GM18507 (cell line): Measurements from ENCODE around the gene ZFYVE19.

ENCODE experiments used
- DNase-seq: peaks from one replicate; pipeline ENCODE4 v3.0.0; 2011; ENCODE audit warnings: low read depth; ENCODE audit not compliant: insufficient read length; ENCODE audit errors: extremely low spot score
- FAIRE-seq: peaks from 2 replicates; lab custom pipeline; 2011; peaks lifted over from hg19 to GRCh38; lab: Jason Lieb, UNC

Gene ZFYVE19

DNA sequence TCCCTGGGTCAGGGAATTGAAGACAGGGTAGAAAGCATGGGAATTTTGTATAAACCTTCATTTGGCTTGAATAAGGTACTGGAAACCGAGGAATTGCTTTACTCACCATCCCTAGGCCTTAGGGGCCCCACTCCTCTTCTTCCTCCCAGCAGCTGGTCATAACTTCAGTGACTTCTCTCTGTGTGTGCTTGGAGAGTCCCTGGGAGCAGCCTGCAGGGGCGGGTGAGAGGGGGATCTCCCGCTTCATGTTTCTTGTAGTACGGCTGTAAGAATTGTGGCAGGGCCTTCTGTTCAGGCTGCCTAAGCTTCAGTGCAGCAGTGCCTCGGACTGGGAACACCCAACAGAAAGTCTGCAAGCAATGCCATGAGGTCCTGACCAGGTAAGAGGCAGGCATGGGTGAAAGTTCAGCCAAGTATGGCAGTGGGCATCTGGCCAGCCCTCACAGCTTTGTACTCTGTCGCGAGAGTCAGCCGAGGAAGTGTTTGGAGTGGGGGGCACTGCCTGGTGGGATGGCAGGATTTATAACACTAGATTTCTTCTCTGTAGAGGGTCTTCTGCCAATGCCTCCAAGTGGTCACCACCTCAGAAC lies 2.1 kb downstream of the ZFYVE19 start:
- DNase-seq = no peak

DNA sequence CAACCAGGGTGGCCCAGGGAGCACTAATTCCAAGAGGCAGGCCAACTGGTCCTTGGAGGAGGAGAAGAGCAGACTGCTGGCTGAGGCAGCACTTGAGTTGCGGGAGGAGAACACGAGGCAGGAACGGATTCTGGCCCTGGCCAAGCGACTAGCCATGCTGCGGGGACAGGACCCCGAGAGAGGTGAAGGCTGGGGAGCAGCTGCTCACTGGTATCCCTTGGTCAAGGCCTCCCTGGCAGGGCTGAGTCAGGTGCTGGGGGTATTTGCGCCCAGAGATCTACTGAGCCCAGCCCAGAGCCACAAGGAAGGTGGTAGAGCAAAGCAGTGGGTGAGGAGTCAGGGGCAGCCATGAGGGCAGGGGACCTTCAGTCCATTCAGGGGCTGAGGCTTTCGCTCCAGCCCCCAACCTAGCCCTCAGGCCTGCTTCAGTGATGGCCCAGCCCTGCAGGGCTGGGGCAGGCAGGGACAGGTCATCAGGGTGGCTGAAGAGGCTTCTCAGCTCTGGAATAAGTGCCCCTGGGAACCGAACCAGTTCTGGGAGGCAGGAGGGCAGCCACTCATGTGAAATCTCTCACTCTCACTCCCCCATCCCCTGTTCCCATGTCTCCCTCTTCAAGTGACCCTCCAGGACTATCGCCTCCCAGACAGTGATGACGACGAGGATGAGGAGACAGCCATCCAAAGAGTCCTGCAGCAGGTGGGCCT lies 6.0 kb downstream of the ZFYVE19 start:
- DNase-seq = no peak
- no peak for FAIRE-seq

More for the DNA sequence above, 2.1 kb downstream of the ZFYVE19 start:
- no peak for FAIRE-seq

DNA sequence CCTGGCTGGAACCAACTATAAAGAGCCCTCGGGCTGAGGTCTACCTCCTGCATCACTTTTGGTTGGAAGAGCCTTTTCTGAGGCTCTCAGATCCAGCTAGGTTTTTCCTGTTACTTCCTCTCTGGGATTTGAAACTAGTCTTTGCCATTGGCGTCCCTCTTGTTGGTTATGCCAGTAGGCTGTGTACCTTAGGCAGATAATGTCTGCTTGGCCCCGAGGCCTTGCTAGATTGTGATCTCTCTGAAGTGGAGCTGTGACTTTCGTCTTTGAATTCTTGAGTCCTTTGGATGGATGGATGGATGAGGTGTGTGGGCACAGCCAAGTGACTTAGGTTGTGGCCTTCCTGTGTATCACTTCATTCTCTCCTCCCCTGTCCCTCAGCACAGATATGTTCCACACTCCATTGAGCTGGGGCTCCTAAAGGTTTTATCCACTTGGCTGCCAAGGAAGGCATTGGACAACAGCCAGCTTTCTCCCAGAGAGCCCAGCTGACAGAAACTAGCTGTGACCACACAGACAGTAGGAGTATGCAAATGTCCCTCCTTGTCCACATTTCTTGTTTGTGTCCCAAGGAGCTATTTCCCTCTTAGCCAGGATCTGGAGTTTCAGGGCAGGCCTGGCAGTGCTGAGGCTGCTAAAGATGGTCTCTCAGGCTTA lies 8.3 kb downstream of the ZFYVE19 start:
- FAIRE-seq (no peak), DNase-seq (no peak)

DNA sequence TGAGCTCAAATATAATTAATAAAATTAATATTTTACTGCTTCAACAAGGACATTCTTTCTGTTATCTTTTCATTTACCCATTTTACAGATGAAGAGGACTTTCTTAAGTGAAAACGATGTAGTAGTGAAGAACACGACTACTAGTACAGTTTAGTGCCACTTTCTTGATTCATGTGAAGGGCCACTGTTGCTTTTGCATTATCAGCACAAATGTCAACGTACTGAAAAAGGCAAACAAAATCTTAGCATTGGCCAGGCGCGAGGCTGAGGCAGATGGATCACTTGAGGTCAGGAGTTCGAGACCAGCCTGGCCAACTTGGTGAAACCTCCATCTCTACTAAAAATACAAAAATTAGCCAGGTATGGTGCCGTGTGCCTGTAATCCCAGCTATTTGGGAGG lies 12.2 kb downstream of the ZFYVE19 start:
- FAIRE-seq (no peak), DNase-seq (no peak)

DNA sequence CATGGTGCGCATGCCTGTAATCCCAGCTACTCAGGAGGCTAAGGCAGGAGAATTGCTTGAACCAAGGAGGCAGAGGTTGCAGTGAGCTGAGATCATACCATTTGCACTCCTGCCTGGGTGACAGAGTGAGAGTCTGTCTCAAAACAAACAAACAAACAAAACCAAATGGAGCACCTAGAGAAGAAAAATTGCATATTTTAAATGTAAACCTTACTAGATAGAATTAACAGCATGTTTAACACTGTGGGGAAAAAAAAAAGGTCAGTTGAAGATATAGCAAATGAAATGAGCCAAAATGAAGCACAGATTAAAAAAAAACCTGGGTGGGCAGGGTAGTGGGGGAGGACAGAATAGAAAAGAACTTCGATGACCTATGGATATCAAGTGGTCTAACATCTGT lies 14.3 kb downstream of the ZFYVE19 start:
- FAIRE-seq = no peak
- DNase-seq = no peak

DNA sequence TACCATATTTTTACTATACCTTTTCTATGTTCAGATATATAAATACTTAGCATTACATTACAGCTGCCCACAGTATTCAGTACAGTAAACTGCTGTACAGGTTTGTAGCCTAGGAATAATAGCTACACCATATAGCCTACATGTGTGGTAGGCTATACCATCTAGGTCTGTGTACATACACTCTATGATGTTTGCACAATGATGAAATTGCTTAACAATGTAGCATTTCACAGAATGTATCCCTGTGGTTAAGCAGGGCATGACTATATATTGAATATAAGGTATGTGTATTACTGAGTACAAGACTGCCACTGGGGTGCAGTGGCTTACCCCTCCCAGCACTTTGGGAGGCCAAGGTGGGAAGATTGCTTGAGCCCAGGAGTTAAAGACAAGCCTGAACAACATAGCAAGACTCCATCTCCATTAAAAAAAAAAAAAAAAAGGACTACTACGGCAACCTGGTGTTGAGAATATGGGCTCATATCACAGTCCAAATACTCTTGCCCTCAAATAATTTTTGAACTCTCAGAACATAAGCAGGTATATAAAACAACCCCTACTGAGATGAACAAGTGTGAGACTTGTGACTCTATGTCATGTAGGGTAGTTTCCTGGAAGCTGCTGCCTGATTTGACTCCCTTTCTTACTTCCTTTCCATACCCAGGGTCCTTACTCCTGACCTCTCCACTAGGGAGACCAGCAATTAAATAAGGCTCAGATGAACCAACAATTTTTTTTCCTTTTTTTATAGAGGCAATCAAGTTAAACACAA lies 16.9 kb downstream of the ZFYVE19 start:
- no peak for FAIRE-seq
- no peak for DNase-seq

DNA sequence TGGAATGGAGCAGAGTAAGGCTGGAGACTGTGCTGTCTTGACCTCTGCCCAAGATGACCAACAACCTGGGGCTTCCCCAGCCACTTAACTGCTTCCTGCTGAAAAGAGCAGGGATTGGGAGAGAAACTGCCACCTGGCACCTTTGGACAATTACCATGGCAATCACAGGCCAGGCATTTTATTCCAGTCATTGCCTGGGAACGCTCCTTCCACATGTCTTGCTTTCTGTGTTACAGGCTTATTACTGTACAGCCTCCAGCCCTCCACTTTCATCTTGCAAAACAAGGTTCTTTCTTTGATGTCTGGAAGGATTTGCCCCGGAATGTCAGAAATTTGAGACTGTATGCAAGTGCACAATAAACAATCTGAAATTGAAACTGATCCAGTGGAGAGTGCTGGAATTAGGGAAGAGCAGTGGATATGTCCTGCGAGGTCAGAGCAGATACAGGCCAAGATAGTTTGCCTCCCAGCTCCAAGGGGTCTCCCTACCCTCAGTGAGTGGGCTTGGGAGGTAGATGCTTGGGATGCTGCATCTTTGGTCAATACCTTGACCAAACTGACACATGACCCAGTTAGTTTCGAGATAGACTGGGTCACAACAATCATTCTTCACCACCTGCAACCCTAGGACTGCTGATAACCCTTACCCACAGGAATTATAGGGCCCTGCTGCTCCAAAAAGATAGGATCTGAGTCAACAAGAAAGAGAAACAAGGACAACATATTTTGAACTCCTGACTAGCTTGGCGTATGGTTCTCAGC lies 19.0 kb downstream of the ZFYVE19 start:
- no peak for DNase-seq
- no peak for FAIRE-seq

DNA sequence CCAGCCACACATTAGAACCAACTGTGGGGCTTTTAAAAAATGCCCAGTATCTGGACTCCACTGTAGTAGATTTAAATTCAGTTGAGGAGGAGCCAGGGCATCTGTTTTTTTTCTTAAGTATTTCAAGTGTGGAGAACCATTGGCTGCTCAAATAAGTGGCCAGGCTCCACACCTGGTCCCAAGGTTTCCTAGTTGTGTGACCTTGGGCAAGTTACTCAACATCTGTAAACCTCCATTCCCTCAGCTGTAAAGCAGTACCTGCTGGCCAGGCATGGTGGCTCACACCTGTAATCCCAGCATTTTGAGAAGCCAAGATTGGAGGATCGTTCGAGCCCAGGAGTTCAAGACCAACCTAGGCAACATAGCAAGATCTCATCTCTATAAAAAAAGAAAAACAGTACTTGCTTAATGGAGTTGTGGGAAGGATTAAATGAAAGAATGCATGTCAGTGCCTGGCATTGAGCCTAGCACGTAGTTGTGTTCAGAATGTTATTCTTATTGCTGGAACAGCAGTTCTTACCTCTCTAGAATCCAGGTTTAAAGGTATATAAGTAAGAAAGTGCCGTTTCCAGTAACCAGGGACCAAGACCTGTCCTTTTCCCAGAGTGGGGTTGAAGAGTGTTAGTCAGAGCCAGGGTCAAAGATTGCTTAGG lies 19.7 kb downstream of the ZFYVE19 start:
- DNase-seq = no peak
- FAIRE-seq = no peak

DNA sequence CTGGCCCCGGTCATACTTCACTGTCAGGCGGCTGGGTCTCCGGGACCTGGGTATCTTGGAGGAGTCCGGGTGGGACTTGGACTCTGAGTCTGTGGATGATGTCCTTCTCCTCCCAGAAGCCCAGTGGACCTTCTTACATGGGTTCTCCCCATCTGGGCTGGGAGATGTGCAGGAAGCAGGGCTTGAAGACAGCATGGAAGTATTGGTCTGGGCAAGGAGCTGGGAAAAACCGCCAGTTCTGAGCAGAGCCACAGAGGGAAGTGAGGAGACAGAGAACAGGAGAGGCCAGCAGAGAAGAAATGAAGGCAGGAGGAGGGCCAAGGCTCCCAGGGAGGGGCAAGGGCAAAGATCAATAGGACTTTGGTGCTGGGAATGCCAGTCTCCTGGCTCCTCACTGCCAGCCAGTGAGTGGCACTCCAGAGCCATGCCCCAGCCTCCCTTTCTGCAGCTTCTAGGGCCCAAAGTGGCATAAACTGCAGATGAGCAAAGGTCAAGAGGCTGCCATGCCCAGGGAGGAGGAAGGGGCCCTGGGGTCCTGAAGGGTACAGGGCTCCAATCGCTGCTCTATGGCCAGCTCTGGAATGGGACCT lies 21.7 kb downstream of the ZFYVE19 start, which contains the start of gene PPP1R14D:
Gene PPP1R14D, minus strand, starts transcription at position 262 of the 590 bp plus-strand sequence. Its CDS starts 67 bp downstream, at position 195.
- FAIRE-seq (no peak), DNase-seq (no peak)

DNA sequence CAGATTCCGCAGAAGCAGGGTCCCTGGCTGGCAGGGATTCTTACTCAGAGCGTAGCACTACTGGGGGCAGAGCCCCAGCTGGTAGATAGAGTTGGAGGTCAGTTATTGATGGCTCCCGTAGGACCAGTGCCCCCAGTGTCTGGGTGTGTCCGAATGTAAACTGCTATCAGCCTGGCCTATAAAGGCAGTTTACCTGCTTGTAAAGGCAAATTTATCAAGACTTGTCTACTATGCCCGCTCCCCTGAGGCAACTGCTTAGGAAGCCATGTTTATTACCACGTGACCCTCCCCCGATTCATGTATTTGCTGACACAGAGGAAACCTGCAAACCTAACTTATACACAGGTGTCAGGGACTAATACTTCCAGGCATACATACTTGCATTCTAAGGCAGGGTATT lies 22.2 kb downstream of the ZFYVE19 start:
- DNase-seq (no peak), FAIRE-seq (no peak)

DNA sequence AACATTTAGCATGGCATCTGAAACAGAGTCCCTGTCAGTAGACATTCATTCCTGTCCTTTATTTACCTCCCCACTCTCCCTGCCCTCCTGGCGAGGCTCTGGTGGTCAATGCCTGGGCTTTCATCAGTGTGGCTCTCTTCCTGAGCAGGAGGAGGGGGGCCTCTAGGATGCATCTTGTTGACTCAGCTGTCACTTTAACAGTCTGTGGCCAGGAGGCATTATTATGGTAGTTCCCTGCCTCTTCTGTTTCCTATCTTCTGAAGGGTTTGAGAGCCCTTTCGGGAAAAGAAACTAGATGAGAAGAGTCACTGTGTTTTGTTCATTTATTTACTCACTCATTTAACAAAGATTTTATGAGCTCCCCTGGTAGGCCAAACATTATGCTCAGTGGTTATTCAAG lies 24.0 kb downstream of the ZFYVE19 start:
- DNase-seq (no peak), FAIRE-seq (no peak)

DNA sequence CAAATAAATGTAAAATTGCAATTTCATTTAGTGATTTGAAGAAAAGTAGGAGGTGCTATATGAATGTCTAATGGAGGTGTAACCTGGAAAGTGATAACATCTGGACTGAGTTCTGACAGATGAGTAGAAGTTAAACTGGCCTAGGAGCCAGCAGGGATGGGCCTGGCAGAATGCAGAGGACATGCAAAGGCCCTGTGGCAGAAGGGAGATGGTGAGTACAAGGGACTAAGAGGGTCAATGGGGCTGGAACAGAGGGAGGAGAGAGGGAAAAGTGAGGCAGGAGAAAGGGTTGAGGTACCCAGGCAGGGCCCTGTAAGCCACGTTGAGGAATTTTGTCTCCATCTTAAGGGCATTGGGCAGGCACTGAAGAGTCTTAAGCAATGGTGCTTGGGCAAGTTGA lies 25.0 kb downstream of the ZFYVE19 start:
- DNase-seq = no peak
- FAIRE-seq = no peak

DNA sequence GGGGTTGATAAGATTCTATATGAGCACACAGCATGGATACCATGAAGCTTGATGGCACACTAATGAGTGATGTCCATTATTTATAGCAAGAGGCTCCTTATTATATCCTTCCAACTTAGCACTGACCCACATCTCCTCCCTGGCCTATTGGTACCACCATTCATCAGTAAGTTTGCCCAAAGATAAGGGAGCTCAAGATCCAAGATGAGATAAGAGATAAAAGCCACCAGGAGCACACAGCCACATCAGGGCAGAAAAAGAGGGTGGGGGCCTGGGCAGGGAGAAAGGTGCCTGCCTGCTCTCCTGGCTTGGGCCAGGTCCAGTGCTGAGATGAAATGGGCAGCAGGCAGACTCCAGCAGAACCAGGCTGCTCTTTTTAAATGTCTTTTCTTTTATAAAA lies 26.0 kb downstream of the ZFYVE19 start:
- FAIRE-seq = no peak
- no peak for DNase-seq

DNA sequence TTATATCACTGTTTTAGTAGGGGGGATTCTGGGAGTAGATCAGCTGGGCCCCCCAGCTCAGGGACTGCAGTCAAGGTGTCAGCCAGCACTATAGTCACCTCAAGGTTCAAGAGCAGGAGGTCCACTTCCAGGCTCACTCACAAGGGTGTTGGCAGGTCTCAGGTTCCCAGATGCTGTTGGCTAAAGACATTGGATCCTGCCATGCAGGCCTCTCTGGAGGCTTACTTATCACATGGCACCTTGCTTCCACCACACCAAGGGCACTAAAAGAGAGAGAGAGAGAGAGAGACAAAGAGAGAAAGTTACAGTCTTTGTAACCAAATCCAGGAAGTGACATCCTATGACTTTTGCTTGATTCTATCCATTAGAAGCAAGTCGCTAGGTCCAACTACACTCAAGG lies 29.1 kb downstream of the ZFYVE19 start:
- no peak for FAIRE-seq
- no peak for DNase-seq

DNA sequence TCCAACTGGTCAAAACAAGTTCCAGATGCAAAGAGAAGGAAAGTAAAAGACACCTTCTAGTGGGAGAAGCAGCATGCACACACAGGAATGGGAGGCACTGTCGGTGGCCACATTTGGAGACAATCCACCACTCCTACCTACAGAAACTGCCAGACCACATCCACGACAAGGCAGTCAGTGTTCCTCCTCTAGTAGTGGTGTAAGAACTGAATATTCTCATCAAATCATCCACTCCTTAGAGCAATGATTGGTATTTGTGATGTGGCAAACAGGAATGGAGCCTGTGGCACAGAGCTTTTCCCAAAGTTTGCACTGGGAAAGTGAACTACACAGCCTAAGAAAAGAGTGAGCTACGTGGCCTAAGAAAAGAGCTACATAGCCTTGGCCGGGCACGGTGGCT lies 31.9 kb downstream of the ZFYVE19 start:
- DNase-seq = no peak

DNA sequence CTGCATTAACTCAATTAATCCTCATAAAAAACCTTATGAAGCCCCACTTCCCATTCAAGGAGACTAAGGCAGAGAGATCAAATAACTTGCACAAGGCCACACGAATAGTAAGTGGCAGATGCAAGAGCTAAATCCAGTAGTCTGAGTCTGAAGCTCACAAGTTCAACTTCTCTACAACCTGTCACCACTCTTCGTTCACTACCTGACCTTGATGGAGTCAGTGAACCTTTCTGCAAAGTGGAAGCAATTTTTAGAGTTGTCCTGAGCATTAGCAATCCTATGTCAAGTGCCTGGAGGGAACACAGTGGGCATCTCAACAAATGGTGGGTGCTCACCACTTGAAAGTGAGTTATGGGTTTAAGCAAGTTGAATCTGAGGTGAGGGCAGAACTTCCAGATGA lies 34.9 kb downstream of the ZFYVE19 start:
- FAIRE-seq = no peak
- DNase-seq = no peak

More for the DNA sequence above, 31.9 kb downstream of the ZFYVE19 start:
- FAIRE-seq = no peak

DNA sequence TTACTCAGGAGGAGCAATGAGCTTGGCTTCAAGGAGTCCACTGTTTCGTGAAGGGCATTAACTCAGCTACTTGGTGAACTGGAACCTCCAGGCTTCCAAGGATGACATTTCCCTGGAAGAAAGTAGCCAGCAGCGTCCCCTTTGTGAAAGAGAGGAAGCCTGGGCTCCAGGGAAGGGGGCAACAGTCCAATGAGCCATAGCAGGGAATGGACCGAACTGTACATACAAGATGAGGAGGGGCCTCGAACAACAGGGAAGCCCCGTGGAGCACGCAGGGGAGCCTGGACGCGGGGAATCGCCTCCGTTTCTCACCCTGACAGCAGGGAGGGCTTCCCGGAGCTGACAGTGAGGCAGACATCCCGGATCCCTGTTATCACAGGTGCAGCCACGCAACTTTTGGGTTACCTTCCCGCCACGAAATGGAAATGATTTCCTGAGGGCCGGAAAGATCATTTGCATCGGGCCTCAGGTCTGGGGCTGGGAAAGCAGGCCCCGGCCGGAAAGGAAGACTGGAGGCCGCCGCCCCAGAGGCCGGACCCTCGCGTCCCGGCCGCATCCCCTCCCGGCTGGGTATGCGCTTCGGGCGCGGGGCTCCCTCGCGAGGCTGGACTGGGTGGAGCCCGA lies 36.5 kb downstream of the ZFYVE19 start:
- no peak for FAIRE-seq

More for the DNA sequence above, 36.5 kb downstream of the ZFYVE19 start:
- DNase-seq = no peak
